IMR-90 (cell line): ENCODE results near the gene SAP30BP. TPM values are rescaled to one million over a fixed set of nuclear protein-coding genes. Genes with fewer than 3 reads are reported as not detected.

Experiments
- ATAC-seq: fragments of 200-7000 bp; cut with Tn5 transposase; 2 replicates; pipeline ENCODE4 v1.9.1; 2020; ENCODE audit warnings: low read depth, mild to moderate bottlenecking, moderate library complexity
- BruUV-seq: library from RNA; stranded (reverse); fragments of 400-500 nt; replicated peaks from 2 replicates; lab custom pipeline; 2021; lab: Mats Ljungman, UMichigan
- CTCF ChIA-PET: fragments of 300-600 bp; formaldehyde crosslinking; extraction: SDS; loops from one replicate; lab custom pipeline; 2021; ENCODE audit warnings: antibody characterized with exemption; lab: Yijun Ruan, JAX
- POLR2A ChIA-PET: fragments of 300-600 bp; sonication (Branson Sonifier 250); formaldehyde crosslinking; loops from one replicate; lab custom pipeline; 2022; ENCODE audit warnings: antibody characterized with exemption; ENCODE audit not compliant: unreplicated experiment; lab: Charles Lee
- DNase-seq: peaks from one replicate; pipeline ENCODE4 v3.0.0; 2013
- H2AFZ ChIP-seq: replicated peaks from 2 replicates; pipeline ENCODE3; 2013; ENCODE audit warnings: low read length, mild to moderate bottlenecking; ENCODE audit not compliant: poor library complexity
- H2AK5ac ChIP-seq: 2 replicates; pipeline ENCODE4 v1.6.1; 2013; ENCODE audit warnings: low read depth, low read length, inconsistent platforms
- H2AK9ac ChIP-seq: replicated peaks from 2 replicates; pipeline ENCODE3; 2013; ENCODE audit warnings: mild to moderate bottlenecking, low read depth, low read length, moderate library complexity; ENCODE audit not compliant: poor library complexity
- H2BK120ac ChIP-seq: 2 replicates; pipeline ENCODE4 v1.6.1; 2013; ENCODE audit warnings: low read depth, low read length, inconsistent platforms
- H2BK15ac ChIP-seq: 3 replicates; pipeline ENCODE4 v1.6.1; 2013; ENCODE audit warnings: low read depth, low read length, inconsistent platforms
- H2BK20ac ChIP-seq: 2 replicates; pipeline ENCODE4 v1.6.1; 2013; ENCODE audit warnings: low read depth, mild to moderate bottlenecking, inconsistent platforms, low read length, moderate library complexity
- H2BK5ac ChIP-seq: 2 replicates; pipeline ENCODE4 v1.6.1; 2013; ENCODE audit warnings: mild to moderate bottlenecking, low read depth, low read length, inconsistent platforms; ENCODE audit not compliant: poor library complexity, severe bottlenecking
- H3K14ac ChIP-seq: replicated peaks from 2 replicates; pipeline ENCODE4 v1.6.1; 2013; ENCODE audit warnings: low read depth, low read length, inconsistent platforms
- H3K18ac ChIP-seq: 2 replicates; pipeline ENCODE4 v1.6.1; 2013; ENCODE audit warnings: low read depth, low read length, control low read depth
- H3K23ac ChIP-seq: 2 replicates; pipeline ENCODE4 v1.6.1; 2013; ENCODE audit warnings: low read depth, low read length, inconsistent platforms
- H3K27ac ChIP-seq: 2 replicates; pipeline ENCODE4 v1.5.1; 2013; ENCODE audit warnings: mild to moderate bottlenecking, control low read depth, low read length; ENCODE audit not compliant: insufficient read depth
- H3K27me3 ChIP-seq: 2 replicates; pipeline ENCODE4 v1.6.1; 2013; ENCODE audit warnings: low read length; ENCODE audit not compliant: control insufficient read depth, insufficient read depth
- H3K36me3 ChIP-seq: 2 replicates; pipeline ENCODE4 v1.6.1; 2013; ENCODE audit warnings: low read length, mixed read lengths; ENCODE audit not compliant: control insufficient read depth, insufficient read depth
- H3K4ac ChIP-seq: 2 replicates; pipeline ENCODE4 v1.6.1; 2013; ENCODE audit warnings: low read depth, low read length, inconsistent platforms
- H3K4me1 ChIP-seq: 2 replicates; pipeline ENCODE4 v1.6.1; 2013; ENCODE audit warnings: low read length, mixed read lengths; ENCODE audit not compliant: control insufficient read depth, insufficient read depth
- H3K4me2 ChIP-seq: 2 replicates; pipeline ENCODE4 v1.6.1; 2013; ENCODE audit warnings: low read depth, mild to moderate bottlenecking, control low read depth, low read length, moderate library complexity
- H3K4me3 ChIP-seq: 2 replicates; pipeline ENCODE4 v1.5.1; 2013; ENCODE audit warnings: low read depth, mild to moderate bottlenecking, control low read depth, low read length, moderate library complexity; ENCODE audit not compliant: insufficient read depth
- H3K56ac ChIP-seq: 2 replicates; pipeline ENCODE4 v1.6.1; 2013; ENCODE audit warnings: low read length, inconsistent platforms; ENCODE audit not compliant: insufficient read depth; ENCODE audit errors: extremely low read depth
- H3K79me1 ChIP-seq, 2 experiments: 2 replicates each; pipeline ENCODE4 v1.6.1; 2013; ENCODE audit warnings: low read length in 2 of 2, inconsistent platforms in 1 of 2, low read depth in 1 of 2
- H3K9ac ChIP-seq: 2 replicates; pipeline ENCODE4 v1.6.1; 2013; ENCODE audit warnings: low read depth, low read length, control low read depth
- H3K9me1 ChIP-seq: 2 replicates; pipeline ENCODE4 v1.6.1; 2013; ENCODE audit warnings: low read length, inconsistent platforms; ENCODE audit not compliant: insufficient read depth
- H3K9me3 ChIP-seq: 2 replicates; pipeline ENCODE4 v1.6.1; 2013; ENCODE audit warnings: low read length; ENCODE audit not compliant: control insufficient read depth, insufficient read depth
- H4K20me1 ChIP-seq: 2 replicates; pipeline ENCODE4 v1.6.1; 2013; ENCODE audit warnings: low read length, inconsistent platforms; ENCODE audit not compliant: insufficient read depth
- H4K5ac ChIP-seq: 2 replicates; pipeline ENCODE4 v1.6.1; 2013; ENCODE audit warnings: mild to moderate bottlenecking, low read depth, low read length, control low read depth
- H4K8ac ChIP-seq, 2 experiments: 2 replicates each; pipeline ENCODE4 v1.6.1; 2013; ENCODE audit warnings: low read depth in 2 of 2, low read length in 2 of 2, control low read depth in 1 of 2, inconsistent platforms in 1 of 2
- H4K91ac ChIP-seq: 2 replicates; pipeline ENCODE4 v1.6.1; 2013; ENCODE audit warnings: low read depth, low read length, inconsistent platforms; ENCODE audit not compliant: insufficient read depth
- BHLHE40 ChIP-seq: fragments of 150-350 bp; IDR thresholded peaks from 2 replicates; pipeline ENCODE4 v1.6.1; 2016; ENCODE audit warnings: mild to moderate bottlenecking, low read depth, low read length
- MAZ ChIP-seq: IDR thresholded peaks from 2 replicates; pipeline ENCODE4 v1.6.1; 2012; ENCODE audit warnings: low read depth, mild to moderate bottlenecking, low read length, improper control_type of control experiment, moderate library complexity, borderline replicate concordance
- MXI1 ChIP-seq: IDR thresholded peaks from 2 replicates; pipeline ENCODE4 v1.6.1; 2012; ENCODE audit warnings: low read depth, mild to moderate bottlenecking, low read length, moderate library complexity, borderline replicate concordance
- RAD21 ChIP-seq: IDR thresholded peaks from 2 replicates; pipeline ENCODE4 v1.6.1; 2012; ENCODE audit warnings: low read length, improper control_type of control experiment
- RCOR1 ChIP-seq: IDR thresholded peaks from 2 replicates; pipeline ENCODE4 v1.6.1; 2012; ENCODE audit warnings: mild to moderate bottlenecking, low read length, improper control_type of control experiment; ENCODE audit not compliant: insufficient replicate concordance
- RFX5 ChIP-seq: IDR thresholded peaks from 2 replicates; pipeline ENCODE4 v1.8.0; 2012; ENCODE audit warnings: low read depth, mild to moderate bottlenecking, low read length, moderate library complexity
- WGBS, 2 experiments: methylation state at CpG; one replicate each; pipeline versions ENCODE4 v1.1.5 to v1.1.7; 2013; ENCODE audit warnings: missing lambda C conversion rate in 2 of 2; ENCODE audit not compliant: insufficient read length in 1 of 2; ENCODE audit errors: extremely low coverage in 2 of 2; 5-methylcytosine and 5-hydroxymethylcytosine counted together
- dilution Hi-C: fragments of 300-500 bp; cut with HindIII; formaldehyde crosslinking; loops from one replicate; pipeline ENCODE4 v1.14.3; 2018; ENCODE audit warnings: low sequenced_read_pairs; ENCODE audit not compliant: unreplicated experiment
- in situ Hi-C: fragments of 300-500 bp; cut with MboI; formaldehyde crosslinking; loops from 3 replicates; pipeline ENCODE4 v1.14.3; 2019; ENCODE audit warnings: low sequenced_read_pairs, inconsistent platforms, mixed read lengths
- intact Hi-C: fragments of 100-400 bp; cut with micrococcal nuclease; formaldehyde crosslinking; loops from 2 replicates; pipeline ENCODE4 v1.10.0; 2022
- polyA plus RNA-seq, 3 experiments: library from polyadenylated mRNA; depleted of rRNA; stranded (reverse); fragments of >200 nt; gene quantifications; 2 replicates each; pipeline ENCODE4 v1.2.3, GENCODE V29; 2012; ENCODE audit warnings: low replicate concordance in 1 of 3
- total RNA-seq: library from RNA; depleted of rRNA; stranded (reverse); fragments of >200 nt; gene quantifications from 2 replicates; pipeline ENCODE4 v1.2.3, GENCODE V29; 2012
- TF ChIP-seq, protein P1 (sequence below): fragments of 150-350 bp; IDR thresholded peaks from 2 replicates; pipeline ENCODE4 v1.6.1; 2016; ENCODE audit warnings: low read depth, mild to moderate bottlenecking, low read length, moderate library complexity, borderline replicate concordance

Gene SAP30BP
- total and polyA plus RNA-seq, 2 of the 4 experiments (the other 2 are of a cell fraction): 70.4 to 139 TPM

- H3K4ac ChIP-seq: no peak overlapping the region
- H2BK15ac ChIP-seq: no peak overlapping the region
- no peak overlapping the region for H4K5ac ChIP-seq
- H3K9me1 ChIP-seq: no peaks in the 10 kb centered on the region
- no peak for TF ChIP-seq RCOR1
- no peak for TF ChIP-seq RFX5
- no peak for TF ChIP-seq BHLHE40
- TF ChIP-seq, protein P1, sequence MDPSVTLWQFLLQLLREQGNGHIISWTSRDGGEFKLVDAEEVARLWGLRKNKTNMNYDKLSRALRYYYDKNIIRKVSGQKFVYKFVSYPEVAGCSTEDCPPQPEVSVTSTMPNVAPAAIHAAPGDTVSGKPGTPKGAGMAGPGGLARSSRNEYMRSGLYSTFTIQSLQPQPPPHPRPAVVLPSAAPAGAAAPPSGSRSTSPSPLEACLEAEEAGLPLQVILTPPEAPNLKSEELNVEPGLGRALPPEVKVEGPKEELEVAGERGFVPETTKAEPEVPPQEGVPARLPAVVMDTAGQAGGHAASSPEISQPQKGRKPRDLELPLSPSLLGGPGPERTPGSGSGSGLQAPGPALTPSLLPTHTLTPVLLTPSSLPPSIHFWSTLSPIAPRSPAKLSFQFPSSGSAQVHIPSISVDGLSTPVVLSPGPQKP: no peak
- no peak for TF ChIP-seq RAD21
- no peak for TF ChIP-seq MXI1
- no peak for TF ChIP-seq MAZ
- no peak overlapping the region for H3K56ac ChIP-seq
- no peak overlapping the region for H3K4me3 ChIP-seq
- in situ Hi-C loops: no loop called here
- H3K79me1 ChIP-seq: no peaks in the 10 kb centered on the region
- POLR2A ChIA-PET: no interaction called here
- H2BK20ac ChIP-seq: no peak overlapping the region
- DNase-seq (no peak), ATAC-seq (no peak)
- intact Hi-C loops: no loop called here
- no peak overlapping the region for H3K23ac ChIP-seq
- no peak overlapping the region for H2AFZ ChIP-seq
- H3K14ac ChIP-seq: no peak overlapping the region
- H2BK120ac ChIP-seq: no peak overlapping the region
- CTCF ChIA-PET: no interaction called here
- no peak overlapping the region for H2AK9ac ChIP-seq
- no peak overlapping the region for H3K9ac ChIP-seq
- no peak overlapping the region for H2BK5ac ChIP-seq
- no peaks in the 10 kb centered on the region for H3K27me3 ChIP-seq
- dilution Hi-C loops: no loop called here
- peaks cover 5% of the 10 kb centered on the region; the same call in 1 of the 2 replicates for H3K4me1 ChIP-seq
- no peak overlapping the region for H4K91ac ChIP-seq
- no peak overlapping the region for H3K4me2 ChIP-seq
- WGBS, 2 experiments: 87% methylated on average over 3 of the region's 13 CpGs; no CpG with 5 or more reads in 1 of the 2 experiments
- H3K27ac ChIP-seq: no peak overlapping the region
- no TSS peak for BruUV-seq
- no peak overlapping the region for H2AK5ac ChIP-seq
- no peaks in the 10 kb centered on the region for H3K9me3 ChIP-seq
- peaks cover 3% of the 10 kb centered on the region; the same call in 1 of the 2 replicates for H4K20me1 ChIP-seq
- no peak overlapping the region for H3K18ac ChIP-seq
- peaks cover 11% of the 10 kb centered on the region; the same call in 1 of the 2 replicates for H3K36me3 ChIP-seq
- H4K8ac ChIP-seq: no peak overlapping the region
Measured at GRCh38 chr17:75638893-75639292, 28.2 kb upstream of the SAP30BP start.
